GM12878 (cell line): ENCODE results near the gene U2AF2. TPM values are rescaled to one million over a fixed set of nuclear protein-coding genes. Genes with fewer than 3 reads are reported as not detected.

Experiments
- ATAC-seq: fragments of 200-7000 bp; cut with Tn5 transposase; 3 replicates; pipeline ENCODE4 v1.9.1; 2020; ENCODE audit warnings: mild to moderate bottlenecking, moderate library complexity
- BruUV-seq: library from RNA; stranded (reverse); fragments of 400-500 nt; replicated peaks from 2 replicates; lab custom pipeline; 2021; lab: Mats Ljungman, UMichigan
- CTCF ChIA-PET: fragments of 300-600 bp; sonication (Branson Sonifier 250); formaldehyde crosslinking; extraction: SDS; loops from one replicate; lab custom pipeline; 2021; ENCODE audit warnings: inconsistent platforms; lab: Yijun Ruan, JAX
- POLR2A ChIA-PET: fragments of 350-600 bp; formaldehyde crosslinking; extraction: SDS; loops from one replicate; lab custom pipeline; 2021; ENCODE audit warnings: inconsistent platforms; lab: Charles Lee
- RAD21 ChIA-PET: fragments of 300-600 bp; sonication (Branson Sonifier 250); formaldehyde crosslinking; loops from one replicate; lab custom pipeline; 2023; ENCODE audit warnings: antibody characterized with exemption; ENCODE audit not compliant: unreplicated experiment; lab: Charles Lee
- SMC1A ChIA-PET: fragments of 300-600 bp; sonication (Branson Sonifier 250); formaldehyde crosslinking; loops from one replicate; lab custom pipeline; 2023; ENCODE audit not compliant: unreplicated experiment, uncharacterized antibody; lab: Charles Lee
- DNase-seq: peaks from one replicate; pipeline ENCODE4 v3.0.0-alpha.2; 2011; ENCODE audit warnings: low read depth, low spot score
- FAIRE-seq: peaks from 3 replicates; lab custom pipeline; 2011; peaks lifted over from hg19 to GRCh38; lab: Jason Lieb, UNC
- H2AFZ ChIP-seq: 2 replicates; pipeline ENCODE4 v1.6.0; 2011; ENCODE audit warnings: low read depth, low read length, control low read depth; ENCODE audit not compliant: control insufficient read depth
- H3K27ac ChIP-seq: 2 replicates; pipeline ENCODE4 v1.5.1; 2011; ENCODE audit warnings: control low read depth; ENCODE audit not compliant: control insufficient read depth, insufficient read depth
- H3K27me3 ChIP-seq, 2 experiments: replicated peaks in 1 of 2; 2 replicates each; pipeline versions ENCODE4 v1.6.0 to v1.6.1; 2011; ENCODE audit warnings: low read length in 1 of 2; ENCODE audit not compliant: control insufficient read depth in 2 of 2, insufficient read depth in 2 of 2
- H3K36me3 ChIP-seq, 2 experiments: 2 replicates each; pipeline ENCODE4 v1.5.1; 2011; ENCODE audit warnings: low read length in 1 of 2; ENCODE audit not compliant: control insufficient read depth in 2 of 2, insufficient read depth in 2 of 2
- H3K4me1 ChIP-seq: 2 replicates; pipeline ENCODE4 v1.6.1; 2011; ENCODE audit warnings: mild to moderate bottlenecking, low read length, moderate library complexity, mixed read lengths; ENCODE audit not compliant: control insufficient read depth, insufficient read depth
- H3K4me2 ChIP-seq: 2 replicates; pipeline ENCODE4 v1.6.0; 2011; ENCODE audit warnings: control low read depth; ENCODE audit not compliant: control insufficient read depth, insufficient read depth
- H3K4me3 ChIP-seq: fragments of 200-600 bp; sonication (generic); 2 replicates; pipeline ENCODE4 v1.5.1; 2016
- H3K79me2 ChIP-seq: 2 replicates; pipeline ENCODE4 v1.6.0; 2011; ENCODE audit warnings: low read length; ENCODE audit not compliant: control insufficient read depth, insufficient read depth
- H3K9ac ChIP-seq: 2 replicates; pipeline ENCODE4 v1.8.0; 2011; ENCODE audit warnings: low read length, control low read depth, mixed read lengths; ENCODE audit not compliant: control insufficient read depth, insufficient read depth
- H3K9me3 ChIP-seq: replicated peaks from 3 replicates; pipeline ENCODE4 v1.5.1; 2011; ENCODE audit warnings: mild to moderate bottlenecking, low read length; ENCODE audit not compliant: control insufficient read depth, insufficient read depth
- H4K20me1 ChIP-seq: 2 replicates; pipeline ENCODE4 v1.6.0; 2011; ENCODE audit not compliant: control insufficient read depth, insufficient read depth
- PAX5 ChIP-seq: IDR thresholded peaks from 2 replicates; pipeline ENCODE4 v1.6.1; 2011; ENCODE audit warnings: low read depth, low read length, borderline replicate concordance
- RAD51 ChIP-seq: fragments of 450-650 bp; IDR thresholded peaks from 2 replicates; pipeline ENCODE4 v1.6.1; 2016; ENCODE audit warnings: moderate library complexity, mild to moderate bottlenecking, inconsistent platforms
- TAF1 ChIP-seq: IDR thresholded peaks from 2 replicates; pipeline ENCODE4 v1.6.1; 2011; ENCODE audit warnings: mild to moderate bottlenecking, low read depth, low read length, borderline replicate concordance
- WGBS: methylation state at CpG from one replicate; pipeline ENCODE4 v1.1.6; 2016; ENCODE audit warnings: low lambda C conversion rate; ENCODE audit not compliant: insufficient replicate concordance, insufficient coverage; ENCODE audit errors: missing lambda C conversion rate; 5-methylcytosine and 5-hydroxymethylcytosine counted together
- in situ Hi-C: fragments of 300-500 bp; cut with MboI; formaldehyde crosslinking; loops from 9 replicates; pipeline ENCODE4 v1.14.3; 2018; ENCODE audit warnings: mixed read lengths
- intact Hi-C: fragments of 100-400 bp; cut with micrococcal nuclease; formaldehyde crosslinking; loops from one replicate; pipeline ENCODE4 v1.14.2; 2022; ENCODE audit not compliant: unreplicated experiment
- polyA plus RNA-seq, 11 experiments: library from polyadenylated mRNA; depleted of rRNA in 4 of 11; unstranded in 6 of 11; stranded (reverse) in 5 of 11; fragments of >200 nt; fragmentation: Nextera tagmentation in 4 of 11; fragmentation: Illumina TruSeq in 1 of 11; extraction: Ambion mirVana in 4 of 11; extraction: Trizol in 1 of 11; gene quantifications; 1 replicate in 1 of 11; 2 replicates in 10 of 11; pipeline versions ENCODE4 v1.2.1 to v1.2.3, GENCODE V29; 2011 to 2016; ENCODE audit warnings: inconsistent platforms in 2 of 11, missing spikeins in 2 of 11, low read depth in 1 of 11
- total RNA-seq, 4 experiments: library from RNA; depleted of rRNA in 3 of 4; stranded (reverse); fragments of >200 nt in 3 of 4; fragmentation: Illumina TruSeq in 1 of 4; extraction: Trizol in 1 of 4; gene quantifications; 2 replicates each; pipeline versions ENCODE4 v1.2.1 to v1.2.3, GENCODE V29; 2013 to 2021
- TF ChIP-seq, protein P1 (sequence below): fragments of 450-650 bp; formaldehyde crosslinking; IDR thresholded peaks from 2 replicates; pipeline ENCODE4 v1.5.0; 2022; ENCODE audit warnings: mild to moderate bottlenecking, missing genetic modification characterization

The U2AF2 gene
- total and polyA plus RNA-seq, 10 of the 15 experiments (the other 5 are each of a cell fraction or from before 2014, with no cell fraction given), result 3.0 to 338 (median 130) TPM

DNA sequence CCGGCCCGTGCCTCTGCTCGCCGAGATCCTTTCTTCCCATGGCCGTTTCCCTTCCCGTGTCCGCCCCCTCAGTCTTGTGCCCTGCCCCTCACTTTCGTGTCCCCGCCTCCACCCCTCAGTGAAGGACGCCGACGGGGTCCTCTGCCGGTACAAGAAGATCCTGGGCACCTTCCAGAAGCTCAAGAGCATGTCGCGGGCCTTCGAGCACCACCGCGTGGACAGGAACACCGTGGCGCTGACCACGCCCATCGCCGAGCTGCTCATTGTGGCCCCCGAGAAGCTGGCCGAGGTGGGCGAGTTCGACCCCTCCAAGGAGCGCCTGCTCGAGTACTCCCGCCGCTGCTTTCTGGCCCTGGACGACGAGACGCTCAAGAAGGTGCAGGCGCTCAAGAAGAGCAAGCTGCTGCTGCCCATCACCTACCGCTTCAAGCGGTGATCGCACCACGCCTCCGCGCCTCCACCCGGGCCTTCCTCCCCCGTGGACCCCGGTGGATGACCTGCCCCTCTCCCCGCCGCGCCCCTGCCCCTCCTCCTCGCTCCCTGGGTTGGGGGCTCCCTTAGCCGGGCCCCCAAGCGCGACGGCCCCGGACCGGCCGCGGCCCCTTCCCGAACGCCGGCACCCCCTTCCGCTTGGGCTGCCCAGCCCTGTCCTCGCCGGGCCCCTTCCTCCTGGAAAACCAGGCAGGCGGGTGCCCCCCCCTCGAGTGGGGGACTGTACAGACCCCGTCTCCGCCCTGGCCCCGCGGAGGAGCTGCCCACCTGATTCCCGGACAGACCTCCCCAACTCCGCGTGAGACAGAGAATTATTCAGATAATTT lies 2.3 kb upstream of the U2AF2 start:
- Histone ChIP-seq H3K9ac (no peak overlapping the region), H3K4me2 (no peak overlapping the region)

More for the DNA sequence above, 2.3 kb upstream of the U2AF2 start:
- in situ Hi-C loops, result loop anchor here (5.0 to 25.0 kb wide), 3 partner anchors 660 to 1515 kb away; partner anchors contain the start of genes CNOT3, LENG9 and ZSCAN5A
- SMC1A ChIA-PET, result interaction anchor here (2.6 kb wide), 1 partner anchor 19 kb away, joined by 28 read pairs; no protein-coding TSS in a partner anchor
- TF ChIP-seq PAX5, result no peak
- no peak for TF ChIP-seq TAF1
- TF ChIP-seq, protein P1, sequence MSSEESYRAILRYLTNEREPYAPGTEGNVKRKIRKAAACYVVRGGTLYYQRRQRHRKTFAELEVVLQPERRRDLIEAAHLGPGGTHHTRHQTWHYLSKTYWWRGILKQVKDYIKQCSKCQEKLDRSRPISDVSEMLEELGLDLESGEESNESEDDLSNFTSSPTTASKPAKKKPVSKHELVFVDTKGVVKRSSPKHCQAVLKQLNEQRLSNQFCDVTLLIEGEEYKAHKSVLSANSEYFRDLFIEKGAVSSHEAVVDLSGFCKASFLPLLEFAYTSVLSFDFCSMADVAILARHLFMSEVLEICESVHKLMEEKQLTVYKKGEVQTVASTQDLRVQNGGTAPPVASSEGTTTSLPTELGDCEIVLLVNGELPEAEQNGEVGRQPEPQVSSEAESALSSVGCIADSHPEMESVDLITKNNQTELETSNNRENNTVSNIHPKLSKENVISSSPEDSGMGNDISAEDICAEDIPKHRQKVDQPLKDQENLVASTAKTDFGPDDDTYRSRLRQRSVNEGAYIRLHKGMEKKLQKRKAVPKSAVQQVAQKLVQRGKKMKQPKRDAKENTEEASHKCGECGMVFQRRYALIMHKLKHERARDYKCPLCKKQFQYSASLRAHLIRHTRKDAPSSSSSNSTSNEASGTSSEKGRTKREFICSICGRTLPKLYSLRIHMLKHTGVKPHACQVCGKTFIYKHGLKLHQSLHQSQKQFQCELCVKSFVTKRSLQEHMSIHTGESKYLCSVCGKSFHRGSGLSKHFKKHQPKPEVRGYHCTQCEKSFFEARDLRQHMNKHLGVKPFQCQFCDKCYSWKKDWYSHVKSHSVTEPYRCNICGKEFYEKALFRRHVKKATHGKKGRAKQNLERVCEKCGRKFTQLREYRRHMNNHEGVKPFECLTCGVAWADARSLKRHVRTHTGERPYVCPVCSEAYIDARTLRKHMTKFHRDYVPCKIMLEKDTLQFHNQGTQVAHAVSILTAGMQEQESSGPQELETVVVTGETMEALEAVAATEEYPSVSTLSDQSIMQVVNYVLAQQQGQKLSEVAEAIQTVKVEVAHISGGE (CRISPR knock-in tag), result no peak
- no peak for TF ChIP-seq RAD51
- TF ChIP-seq, all 136 proteins: peak for 0
- Histone ChIP-seq H3K27ac (no peak overlapping the region), H3K9me3 (no peaks in the 10 kb centered on the region), H4K20me1 (peaks cover 4% of the 10 kb centered on the region), H3K36me3 (peaks cover 0 to 1% of the 10 kb centered on the region in 2 experiments; a peak in 2 of 4 replicates), H3K79me2 (peaks cover 47% of the 10 kb centered on the region), H3K27me3 (no peaks in the 10 kb centered on the region), H2AFZ (no peak overlapping the region), H3K4me1 (peaks cover 9% of the 10 kb centered on the region), H3K4me3 (no peak overlapping the region)
- no TSS peak for BruUV-seq
- ChIA-PET POLR2A (interaction anchor here (0.7 to 0.9 kb wide), 2 partner anchors 16 to 20 kb away, joined by 6 to 8 read pairs; no protein-coding TSS in a partner anchor), RAD21 (interaction anchor here (0.9 kb wide), 1 partner anchor 20 kb away, joined by 10 read pairs; no protein-coding TSS in a partner anchor), CTCF (interaction anchor here (0.6 to 3.6 kb wide), 12 partner anchors 8 to 1274 kb away, joined by 3 to 85 read pairs (median 5); no protein-coding TSS in a partner anchor)
- intact Hi-C loops, result no loop called here
- 94% methylated on average over 41 of the region's 71 CpGs for WGBS
- DNase-seq (no peak), ATAC-seq (no peak), FAIRE-seq (no peak)
